Activated effector memory CD4-positive, alpha-beta T cell treated with anti-CD3 and anti-CD28 coated beads, Interleukin-2, amount 50 U/mL, for 16 hours (primary cell): ENCODE measurements around the gene GUCA2B.

Experiments
- DNase-seq: peaks from one replicate; pipeline ENCODE4 v3.0.0-alpha.2; 2020

GUCA2B gene

DNA sequence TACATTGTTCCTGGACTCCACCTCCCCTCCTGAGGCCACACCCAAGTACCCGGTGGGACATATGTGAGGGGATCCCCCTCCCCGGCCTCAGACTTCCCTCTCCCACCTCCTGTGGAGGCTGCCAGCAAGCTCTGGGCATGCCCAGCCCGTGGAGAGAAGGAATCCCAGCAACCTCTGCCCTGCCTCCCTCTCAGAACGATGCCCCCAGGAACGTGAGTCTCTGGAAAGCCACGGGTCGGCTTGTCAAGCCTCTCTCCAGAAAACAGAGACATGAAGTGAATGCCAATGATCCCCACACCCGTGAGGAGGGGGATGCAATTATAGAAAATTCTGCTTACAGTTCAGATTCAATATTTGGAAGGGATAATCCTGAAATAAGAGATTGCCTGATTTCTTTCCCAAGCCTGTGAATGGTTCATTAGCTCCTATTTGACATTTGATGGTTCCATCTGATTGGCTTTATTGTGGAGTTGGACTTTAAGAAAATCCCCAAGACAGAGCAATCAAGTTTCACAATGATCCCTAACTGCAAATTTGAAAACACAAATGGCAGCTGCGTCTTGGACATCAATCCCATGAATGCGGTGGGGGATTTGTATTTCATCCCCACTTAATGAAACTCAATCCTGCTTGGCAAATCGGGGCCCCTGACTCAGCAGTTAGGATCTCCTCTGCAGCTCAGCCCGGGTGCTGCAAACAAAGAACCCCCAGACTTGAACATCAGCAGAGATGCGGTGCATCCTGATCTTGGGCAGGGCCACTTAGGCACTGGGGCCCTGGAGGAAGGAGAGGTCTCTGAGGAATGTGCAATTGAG is 9.1 kb upstream of the GUCA2B start:
- no peak for DNase-seq

DNA sequence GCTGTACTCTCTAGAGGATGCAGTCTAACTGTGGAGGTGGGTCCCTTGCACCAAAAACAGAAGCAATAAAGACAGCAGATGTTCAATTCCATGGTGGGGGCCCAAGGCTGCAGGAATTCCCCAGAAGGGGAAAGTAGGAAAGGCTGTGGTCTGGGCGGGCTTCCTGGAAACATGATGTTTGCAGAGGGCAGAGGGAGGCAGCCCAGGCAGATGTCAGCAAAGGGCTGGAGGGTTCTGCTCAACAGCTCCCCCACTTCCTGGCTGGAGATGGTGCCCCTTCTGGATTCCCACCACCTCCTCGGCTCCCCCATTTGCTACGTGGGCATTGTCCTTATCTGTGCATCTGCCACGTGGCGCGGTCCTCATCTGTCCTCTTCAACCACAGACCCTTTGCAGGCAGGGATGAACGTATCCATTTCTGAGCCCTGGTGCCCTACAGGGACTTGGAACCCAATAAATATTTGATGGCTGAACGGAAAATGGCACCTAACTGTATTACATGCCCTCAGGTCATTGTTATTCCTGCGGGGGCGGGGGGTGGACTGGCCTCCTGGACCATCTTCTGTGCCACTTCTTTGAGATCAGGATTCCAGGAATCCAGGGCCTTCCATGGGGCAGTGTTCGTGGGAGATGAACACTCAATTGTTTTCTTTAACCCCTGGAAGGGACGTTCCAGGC is 8.4 kb upstream of the GUCA2B start:
- no peak for DNase-seq

DNA sequence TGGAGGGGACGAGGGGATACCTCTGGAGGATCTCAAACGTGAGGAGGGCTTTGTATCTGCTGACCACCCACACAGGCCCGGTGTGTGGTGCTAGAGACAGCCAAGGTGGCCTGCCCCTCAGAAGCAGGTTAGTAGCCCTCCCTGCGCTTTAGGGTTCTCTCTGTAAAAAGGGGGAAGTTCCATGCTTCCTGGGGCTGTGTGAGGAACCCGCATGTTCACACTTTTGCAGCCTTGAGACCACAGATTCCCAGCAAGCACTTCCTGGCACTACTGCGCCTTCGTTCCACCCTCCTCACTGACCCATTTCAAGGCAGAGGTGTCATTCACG is 7.9 kb upstream of the GUCA2B start:
- DNase-seq: no peak

DNA sequence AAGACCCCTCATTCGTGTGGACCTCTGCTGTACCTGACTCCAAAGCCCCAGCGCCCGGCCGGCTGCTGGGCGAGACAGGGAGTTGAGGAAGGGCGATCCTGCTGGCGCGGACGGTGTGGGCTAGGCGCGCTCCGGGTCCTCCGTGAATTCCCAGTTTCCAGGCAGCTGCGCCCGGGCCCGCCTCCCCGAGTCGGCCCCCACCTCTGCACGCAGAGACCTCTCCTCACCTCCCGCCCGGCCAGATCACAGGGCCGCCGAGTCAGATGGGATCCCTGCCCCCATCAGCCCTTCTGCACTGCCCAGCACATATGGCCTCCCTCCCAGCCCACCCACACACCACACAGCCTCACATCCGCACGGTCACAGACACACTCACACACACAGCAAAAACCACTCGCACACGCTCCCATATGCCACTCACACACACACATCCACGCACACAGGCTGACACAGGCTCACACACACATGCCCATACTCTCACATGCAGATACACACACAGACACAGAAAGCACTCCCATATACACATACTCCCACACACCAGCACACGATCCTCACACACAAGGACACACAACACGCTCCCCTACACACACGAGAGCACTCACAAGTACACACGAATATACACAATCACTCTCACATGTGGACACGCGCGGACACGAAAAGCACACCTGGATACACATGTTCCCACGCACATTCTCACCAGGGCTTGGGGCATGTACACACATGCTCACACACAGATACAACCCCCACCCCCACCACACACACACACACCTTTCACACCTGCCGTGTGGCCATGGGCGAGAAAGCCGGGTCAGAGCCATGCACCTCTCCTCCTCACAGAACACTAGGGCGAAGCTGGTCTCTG is 7.2 kb upstream of the GUCA2B start:
- DNase-seq: no peak

DNA sequence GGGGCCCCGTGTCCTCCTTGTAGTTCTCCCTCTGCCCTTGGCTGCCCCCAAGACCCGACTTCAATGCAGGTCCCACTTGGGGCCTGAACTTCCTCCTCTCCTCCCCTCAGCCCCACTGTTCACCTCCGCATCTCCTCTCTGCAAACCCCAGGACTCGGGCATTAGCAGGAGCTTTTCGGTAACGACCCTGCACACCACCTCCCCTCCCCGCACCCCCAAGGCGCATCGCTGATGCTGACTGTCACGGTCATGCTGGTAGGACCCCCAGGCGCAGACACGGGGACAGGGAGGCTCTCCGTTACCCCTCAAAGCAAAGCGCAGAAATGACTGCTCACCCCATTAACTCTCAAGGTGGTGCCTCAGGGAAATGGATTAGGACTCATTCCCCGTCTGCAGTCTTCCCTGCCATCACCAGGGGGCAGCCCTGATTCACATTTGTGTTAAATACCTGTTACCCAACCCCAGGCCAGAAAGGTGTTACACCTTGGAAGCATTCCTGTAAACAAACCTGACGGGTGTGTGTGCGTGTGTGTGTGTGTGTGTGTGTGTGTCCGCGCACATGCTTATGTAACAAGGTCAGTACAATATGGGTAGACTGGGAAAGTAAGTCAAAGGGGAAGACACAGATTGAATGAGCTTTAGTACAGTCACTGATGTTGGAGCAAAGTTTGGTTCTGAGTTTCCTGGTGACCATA is 6.4 kb upstream of the GUCA2B start:
- DNase-seq: peak; percentile 86

DNA sequence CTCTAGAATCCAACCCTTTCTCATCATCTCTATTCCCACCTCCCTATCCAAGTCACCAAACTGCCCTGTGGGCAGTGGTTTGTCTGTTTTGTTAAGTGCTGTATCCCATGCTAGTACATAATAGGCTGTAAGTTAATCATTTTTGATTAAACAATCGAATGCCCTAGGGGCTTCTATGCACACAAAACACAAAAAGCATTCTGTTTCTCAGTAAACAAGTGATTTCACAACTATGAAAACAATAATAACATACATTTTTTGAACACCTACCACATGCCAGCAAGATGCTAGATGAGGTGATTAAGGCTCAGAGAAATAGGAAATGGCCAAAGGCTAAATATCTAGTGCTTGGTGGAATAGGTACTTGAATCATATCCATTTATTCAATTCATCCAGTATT is 5.0 kb upstream of the GUCA2B start:
- DNase-seq: no peak

DNA sequence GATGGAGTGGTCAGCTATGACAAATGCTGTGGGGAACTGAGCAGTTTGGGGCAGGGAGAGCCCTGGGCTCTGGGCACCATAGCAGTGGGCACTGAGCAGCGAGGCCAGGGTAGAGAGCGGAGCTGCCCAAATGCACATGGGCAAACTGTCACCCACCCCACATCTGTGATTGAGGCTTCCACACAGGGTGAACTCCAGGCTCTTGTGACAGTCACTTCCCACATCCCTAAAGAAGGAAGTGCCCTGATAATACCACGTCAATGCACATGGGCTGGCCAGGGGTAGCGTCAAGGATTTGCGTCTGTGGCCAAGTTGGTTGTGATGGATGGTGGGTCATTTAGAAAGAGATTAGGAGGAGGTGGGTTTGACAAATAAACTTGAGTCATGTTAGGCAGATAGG is 2.6 kb upstream of the GUCA2B start:
- DNase-seq: no peak

DNA sequence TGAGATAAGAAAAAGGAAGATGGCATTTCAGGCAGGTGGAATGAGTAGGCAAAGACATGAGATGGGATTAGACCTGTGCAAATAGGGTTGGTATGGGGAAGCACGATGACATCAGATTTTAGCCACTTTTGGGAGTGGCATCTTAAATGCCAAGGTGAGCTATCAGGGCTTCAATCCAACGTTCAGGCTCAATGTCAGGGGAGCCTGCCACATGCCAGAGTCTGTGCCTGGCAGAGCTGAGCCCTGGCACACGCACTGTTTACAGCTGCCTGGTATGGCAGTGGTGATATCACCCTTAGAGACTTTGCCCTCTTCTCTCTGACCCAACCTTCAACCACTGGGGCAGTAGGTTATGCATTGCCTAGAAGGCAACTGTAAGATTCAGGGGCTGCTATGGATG is 1.1 kb upstream of the GUCA2B start:
- no peak for DNase-seq

DNA sequence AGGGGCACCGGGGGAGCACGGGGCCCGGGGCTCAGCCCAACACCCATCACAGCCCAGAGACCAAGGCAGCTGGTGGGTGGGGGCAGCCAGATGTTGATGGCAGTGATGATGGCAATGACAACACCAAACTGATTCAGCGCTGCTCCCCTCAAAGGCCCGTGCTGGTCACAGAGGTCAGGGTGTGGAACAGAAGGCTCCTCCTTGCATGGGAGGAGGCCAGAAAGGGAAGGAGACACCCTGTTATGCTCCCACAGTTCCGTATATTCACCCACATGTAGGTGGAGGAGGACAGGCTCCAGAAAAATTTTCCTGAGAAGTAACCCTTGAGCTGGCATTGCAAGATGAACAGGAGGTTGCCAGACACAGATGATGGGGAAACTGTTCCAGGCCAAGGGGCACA is 414 bp downstream of the GUCA2B start:
- DNase-seq: no peak

DNA sequence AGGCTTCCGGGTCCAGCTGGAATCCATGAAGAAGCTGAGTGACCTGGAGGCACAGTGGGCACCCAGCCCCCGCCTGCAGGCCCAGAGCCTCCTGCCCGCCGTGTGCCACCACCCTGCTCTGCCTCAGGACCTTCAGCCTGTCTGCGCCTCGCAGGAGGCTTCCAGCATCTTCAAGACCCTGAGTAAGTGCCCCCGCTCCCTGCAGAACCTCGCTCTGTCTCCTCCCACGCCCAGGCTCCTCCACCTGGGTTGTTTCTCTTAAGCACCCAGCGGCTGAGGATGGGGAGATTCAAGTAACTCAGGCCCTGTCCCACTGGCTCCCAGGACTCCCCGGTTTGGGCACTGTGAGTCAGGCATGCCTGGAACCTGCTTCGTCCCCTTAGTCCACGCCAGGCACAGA is 1.5 kb downstream of the GUCA2B start:
- no peak for DNase-seq

DNA sequence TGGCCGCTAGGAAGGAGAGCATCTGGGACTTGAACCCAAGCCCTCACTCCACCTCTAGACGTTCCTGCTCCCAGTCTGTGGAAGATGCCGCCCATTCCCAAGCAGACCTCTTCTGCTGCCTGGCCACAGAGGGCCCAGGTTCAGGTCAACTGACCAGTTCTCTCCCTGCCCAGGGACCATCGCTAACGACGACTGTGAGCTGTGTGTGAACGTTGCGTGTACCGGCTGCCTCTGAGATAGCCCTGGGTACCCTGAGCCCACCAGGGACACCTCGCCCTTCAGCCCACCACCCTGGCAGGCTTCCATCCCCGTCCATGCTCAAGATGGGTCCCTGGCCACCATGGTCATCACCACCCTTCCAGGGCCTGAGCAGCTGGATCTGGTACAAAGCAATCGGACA is 2.2 kb downstream of the GUCA2B start:
- DNase-seq: no peak

DNA sequence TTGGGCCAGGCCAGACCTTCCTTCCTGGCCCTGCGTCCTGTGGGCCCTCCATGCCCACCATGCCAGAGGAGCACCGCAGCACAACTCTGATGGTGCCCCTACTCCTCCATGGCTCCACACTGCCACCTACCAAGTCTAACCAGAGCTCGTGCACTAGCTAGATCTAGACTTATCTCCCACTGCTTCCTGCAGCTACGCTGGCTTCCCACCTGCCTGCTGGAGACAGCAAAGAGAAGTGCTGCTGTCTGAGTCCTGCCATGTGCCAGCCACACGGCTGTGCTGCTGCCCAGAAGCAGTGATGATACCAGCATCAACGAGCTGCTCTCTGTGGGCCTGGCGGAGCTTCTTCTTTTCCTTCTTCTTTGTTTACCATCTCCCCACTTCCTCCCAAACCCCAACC is 4.5 kb downstream of the GUCA2B start:
- DNase-seq: no peak

DNA sequence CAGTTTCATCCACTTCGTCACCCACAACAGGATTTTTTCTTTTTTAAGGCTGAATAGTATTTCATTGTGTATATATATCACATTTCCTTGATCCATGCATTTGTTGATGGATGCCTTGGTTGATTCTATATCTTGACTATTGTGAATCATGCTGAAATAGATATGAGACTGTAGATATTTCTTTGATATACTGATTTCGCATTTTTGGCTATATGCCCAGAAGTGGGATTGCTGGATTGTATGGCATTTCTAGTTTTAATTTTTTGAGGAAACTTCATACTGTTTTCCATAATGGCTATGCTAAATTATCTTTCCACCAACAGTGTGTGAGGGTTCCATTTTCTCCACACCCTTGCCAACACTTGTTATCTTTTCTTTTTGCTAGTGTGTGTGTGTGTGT is 5.0 kb downstream of the GUCA2B start:
- no peak for DNase-seq

DNA sequence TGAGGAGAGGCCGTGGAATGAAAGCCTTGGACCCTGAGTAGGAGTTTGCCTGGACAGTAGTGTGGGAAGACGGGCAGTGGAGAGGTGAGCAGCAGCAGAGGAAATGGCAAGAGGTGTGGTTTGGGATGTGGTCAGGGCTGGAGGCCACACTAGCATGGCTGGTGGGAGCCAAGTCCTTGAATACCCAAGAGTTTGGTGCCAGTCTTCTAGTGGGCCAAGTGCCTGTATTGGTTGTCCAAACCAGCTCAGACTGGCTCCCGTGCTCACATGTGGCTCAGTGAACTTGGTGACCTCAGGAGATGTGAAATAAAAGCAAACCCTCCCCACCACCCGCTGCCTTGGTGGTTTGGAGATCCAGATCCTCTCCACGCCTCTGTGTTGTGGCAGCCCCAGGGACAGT is 9.0 kb downstream of the GUCA2B start:
- DNase-seq: no peak

DNA sequence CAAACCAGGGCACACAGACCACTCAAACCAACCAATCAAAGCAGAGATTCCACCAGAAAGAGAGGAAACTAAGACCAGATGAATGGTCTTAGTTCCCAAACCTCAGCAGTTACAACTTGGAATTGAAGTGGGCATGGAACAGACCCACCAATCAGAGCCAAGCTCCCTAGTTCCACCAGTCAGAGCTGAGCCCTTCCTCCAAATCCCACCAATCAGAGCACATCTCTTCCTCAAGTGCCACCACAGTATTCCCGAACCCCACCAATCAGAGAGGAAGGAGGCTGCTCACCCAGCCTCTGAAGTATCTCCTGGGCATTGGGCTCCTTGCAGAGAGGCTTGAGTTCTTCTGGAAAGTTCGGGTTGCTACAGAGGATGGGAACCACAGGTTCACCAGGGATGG is 9.9 kb downstream of the GUCA2B start:
- DNase-seq: no peak

DNA sequence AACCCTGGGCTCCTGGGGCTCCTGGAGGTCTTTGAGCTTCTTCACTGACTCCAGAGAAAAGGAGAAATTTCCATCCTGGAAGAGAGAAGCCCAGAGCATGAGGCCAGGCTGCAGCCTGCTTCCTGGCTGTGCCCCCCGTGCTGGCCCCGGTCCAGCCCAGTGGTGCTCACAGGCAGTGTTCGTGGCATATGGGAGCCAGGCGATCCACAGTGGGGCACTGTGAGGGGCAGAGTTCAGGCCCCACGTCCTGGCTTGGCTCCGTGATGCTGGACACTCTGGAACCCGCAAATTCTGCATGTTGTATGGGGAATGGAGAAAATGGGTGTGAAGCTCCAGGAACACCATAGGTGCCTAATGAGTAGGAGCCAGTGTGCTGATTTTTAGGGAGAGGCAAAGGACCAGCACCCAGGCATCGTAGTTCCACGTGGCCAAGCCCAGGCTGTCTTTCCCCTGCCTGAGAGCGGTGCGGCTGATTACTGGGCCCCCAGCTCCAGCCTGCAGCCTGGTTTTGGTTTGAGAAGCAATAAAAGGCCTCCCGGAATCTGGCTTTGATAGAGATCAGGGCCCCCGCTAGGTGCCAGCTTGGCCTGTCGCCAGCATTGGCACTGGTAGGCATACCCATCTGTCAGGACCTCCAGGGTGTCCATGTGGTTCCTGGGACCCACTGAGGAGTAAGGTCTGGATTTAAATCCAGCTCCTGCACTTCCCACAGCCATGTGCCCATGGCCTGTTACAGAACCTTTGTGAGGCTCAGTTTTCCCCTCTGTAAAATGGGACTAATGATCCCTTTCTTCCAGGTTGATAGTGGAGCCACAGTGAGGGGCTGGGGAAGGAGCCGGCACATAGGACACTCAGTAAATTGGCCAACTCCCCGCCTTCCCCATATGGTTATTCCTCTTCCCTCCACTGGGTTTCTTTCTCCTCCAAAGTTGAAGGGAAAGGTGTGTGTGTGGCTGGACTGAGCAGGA is 10.6 kb downstream of the GUCA2B start:
- DNase-seq: no peak

DNA sequence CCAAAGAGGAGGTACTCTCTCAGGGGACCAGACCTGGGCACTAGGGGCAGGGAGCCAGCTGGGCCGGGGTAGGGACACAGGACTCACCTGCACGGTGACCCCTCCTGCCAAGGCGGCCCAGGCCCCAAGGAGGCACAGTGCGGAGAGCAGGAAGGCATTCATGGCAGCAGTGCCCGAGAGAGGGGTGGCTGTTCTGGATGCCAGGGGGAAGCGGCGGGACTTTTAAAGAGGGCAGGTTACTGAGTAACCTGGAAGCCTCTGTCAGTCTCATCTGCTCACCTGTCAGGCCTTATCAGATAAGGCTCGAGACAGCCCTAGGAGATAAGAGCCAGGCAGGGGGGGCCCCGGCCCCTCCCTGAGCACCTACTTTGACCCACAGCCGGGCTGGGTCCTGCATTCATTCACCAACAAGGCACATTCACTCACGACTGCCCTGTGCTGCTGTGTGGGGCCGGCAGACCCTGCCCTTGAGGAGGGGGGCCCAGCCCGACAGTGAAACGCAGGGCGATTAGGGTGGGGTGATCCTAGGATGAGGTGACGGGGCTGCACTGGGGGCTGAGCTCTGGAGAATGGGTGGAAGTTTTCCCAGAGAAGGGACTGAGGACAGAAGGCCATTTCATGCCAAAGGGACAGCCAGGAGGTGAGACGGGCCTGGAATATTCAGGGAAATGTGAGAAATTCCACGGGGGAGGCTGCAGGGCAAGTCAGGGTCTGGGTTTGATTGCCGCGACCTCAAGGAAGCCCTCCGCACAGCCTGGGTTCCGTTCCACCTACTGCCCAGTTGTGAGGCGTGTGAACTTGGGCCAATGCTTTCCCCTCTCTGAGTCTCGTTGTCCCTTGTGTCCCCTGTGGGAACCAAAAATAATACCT is 11.6 kb downstream of the GUCA2B start, which contains the start of gene GUCA2A:
GUCA2A (minus strand) TSS at position 195 of the 870 bp plus-strand sequence; CDS start at position 162, 33 bp downstream.
- DNase-seq: no peak

DNA sequence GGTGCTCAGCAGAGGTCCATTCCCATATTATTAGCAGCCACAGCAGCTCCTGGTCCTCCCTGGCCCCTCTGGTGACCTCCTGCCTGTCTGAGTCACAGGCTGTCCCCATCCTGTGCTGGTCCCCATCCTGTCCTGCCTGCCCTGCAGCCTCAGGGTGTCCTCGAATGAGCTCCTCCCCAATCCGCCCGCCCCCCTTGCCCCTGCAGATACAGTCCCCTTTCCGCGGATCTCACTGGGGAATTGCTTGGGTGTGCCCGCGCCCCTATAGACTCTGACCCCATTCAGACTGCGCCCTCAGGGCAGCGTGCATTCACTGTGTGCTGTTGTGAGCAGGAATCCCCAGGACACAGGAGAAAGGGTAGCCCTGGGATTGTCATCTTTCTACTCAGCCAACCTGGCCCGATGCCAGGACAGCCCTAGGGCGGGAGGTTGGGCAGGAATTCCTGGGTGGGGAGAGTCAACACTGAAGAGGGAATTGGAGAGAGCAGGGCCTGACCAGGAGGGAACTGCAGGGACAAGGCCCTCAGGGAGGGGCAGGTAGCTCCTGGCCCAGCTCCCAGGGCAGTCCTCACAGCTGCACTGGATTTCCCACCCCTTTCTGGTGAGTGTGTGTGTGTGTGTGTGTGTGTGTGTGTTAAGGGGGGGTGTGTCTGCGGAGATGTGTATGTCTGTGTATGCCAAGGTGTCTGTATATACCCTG is 12.5 kb downstream of the GUCA2B start:
- DNase-seq: no peak

DNA sequence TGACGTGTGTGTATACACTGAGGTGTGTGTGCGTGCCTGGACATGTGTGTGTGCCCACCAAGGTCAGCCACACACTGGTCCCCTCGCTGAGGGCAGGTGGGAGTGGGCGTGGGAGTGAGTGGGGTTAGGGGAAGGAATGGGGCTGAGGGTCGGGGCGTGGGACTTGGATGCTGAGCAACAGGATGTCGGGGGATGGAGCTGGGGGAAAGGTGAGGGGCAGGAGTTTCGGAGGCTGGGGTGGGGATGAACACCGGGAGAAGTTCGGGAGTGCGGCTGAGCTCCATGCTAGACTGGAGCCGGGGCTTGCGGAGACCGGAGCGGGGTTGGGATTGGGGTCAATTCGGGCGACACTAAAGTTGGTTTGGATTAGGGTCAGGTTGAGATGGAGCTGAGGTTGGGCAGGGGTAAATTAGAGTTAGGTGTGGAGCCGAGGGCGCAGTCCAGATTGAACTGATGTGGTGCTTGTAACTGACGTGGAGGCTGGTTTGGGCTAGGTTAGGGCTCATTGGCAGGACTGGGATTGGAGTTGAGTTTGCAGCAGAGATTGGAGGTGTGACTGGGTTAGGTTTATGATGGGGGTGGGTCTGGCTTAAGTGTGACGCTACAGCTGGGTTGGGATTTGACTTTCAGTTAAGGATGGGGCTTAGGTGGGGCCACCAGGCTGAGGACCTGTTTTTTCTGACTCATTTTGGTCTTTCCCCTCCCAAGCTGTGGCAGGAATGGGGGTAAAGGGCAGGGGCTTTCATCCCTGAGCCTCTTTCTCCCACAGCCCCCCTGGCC is 14.6 kb downstream of the GUCA2B start:
- DNase-seq: no peak

DNA sequence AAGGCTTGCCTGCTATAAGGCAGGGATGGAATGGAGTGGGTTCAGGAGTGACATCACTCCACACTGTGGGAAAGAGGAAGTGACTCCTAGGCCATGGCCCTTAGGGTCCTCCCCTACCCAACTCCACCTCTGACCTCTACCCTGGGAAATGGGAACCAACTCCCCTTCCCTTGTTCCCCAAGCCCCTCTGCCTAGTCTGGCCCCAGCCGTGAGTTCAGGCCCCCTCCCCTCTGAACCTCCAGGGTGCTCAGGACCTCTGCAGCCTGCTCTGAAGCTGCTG is 15.1 kb downstream of the GUCA2B start:
- no peak for DNase-seq
